ENCODE measurements around the gene CHD1.

CHD1 gene

DNA sequence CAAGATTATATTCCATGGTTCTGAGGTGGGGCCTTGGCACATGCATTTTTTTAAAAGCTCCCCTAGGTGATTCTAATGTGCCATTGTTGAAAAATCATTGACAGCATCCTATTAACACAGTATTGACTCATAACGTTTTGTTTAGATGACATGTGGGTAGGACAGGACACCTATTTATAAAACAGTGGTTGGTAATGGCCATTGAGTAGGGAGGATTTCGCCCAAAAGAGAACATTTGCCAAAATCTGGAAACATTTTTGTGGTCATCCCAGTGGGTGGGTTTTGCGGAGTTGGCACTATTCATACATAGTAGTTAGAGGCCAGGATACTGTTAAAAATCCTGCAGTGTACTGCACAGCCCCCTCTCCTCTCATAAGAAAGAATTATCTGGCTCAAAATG, 6.4 kb upstream of the CHD1 start:
- no peak for DNase-seq

- no peak for DNase-seq
These were observed 5.7 kb upstream of the CHD1 start for GRCh38 chr5:98934546-98934945.

- peak; percentile 65 for DNase-seq
These were observed 4.8 kb upstream of the CHD1 start for GRCh38 chr5:98933445-98934072.

DNA sequence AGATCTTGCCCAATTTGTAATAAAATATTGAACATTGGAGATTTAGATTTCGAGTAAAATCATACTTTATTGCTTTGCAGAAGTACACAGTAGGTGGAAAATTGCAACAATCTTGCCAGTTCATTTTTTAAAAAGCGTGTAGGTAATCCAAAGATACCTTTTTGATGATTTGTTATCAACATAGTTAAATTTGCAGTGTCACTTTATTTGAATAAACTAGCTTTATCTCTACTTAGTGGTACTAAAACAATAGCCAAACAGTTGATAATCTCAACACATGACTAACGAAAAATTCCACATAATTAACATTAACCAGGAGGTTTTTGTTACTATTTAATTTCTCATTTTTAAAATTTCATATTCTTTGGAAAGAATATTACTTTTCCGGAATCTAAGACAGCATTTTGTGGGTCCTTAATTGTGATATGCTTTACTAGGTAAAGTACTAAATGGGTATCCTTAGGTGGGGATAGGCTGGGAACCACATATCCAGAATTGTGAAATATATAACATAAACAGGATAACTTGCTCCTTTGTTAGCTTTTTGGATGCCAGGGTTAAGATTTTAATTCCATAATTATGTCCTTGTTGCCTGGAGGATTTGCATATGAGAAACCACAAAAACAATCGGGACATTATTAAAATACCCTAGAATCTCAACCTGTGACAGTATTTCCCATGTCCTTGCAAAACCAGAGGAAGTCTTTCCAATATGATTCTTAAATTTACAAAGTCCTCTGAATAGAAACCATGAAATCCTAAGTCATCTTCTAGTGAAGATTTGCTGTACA, 2.4 kb upstream of the CHD1 start:
- DNase-seq, result no peak

- no peak for DNase-seq
These were observed 997 bp upstream of the CHD1 start for GRCh38 chr5:98929710-98930298.

- DNase-seq, result peak; percentile 79
These were observed 576 bp downstream of the CHD1 start for GRCh38 chr5:98927989-98928872.

DNA sequence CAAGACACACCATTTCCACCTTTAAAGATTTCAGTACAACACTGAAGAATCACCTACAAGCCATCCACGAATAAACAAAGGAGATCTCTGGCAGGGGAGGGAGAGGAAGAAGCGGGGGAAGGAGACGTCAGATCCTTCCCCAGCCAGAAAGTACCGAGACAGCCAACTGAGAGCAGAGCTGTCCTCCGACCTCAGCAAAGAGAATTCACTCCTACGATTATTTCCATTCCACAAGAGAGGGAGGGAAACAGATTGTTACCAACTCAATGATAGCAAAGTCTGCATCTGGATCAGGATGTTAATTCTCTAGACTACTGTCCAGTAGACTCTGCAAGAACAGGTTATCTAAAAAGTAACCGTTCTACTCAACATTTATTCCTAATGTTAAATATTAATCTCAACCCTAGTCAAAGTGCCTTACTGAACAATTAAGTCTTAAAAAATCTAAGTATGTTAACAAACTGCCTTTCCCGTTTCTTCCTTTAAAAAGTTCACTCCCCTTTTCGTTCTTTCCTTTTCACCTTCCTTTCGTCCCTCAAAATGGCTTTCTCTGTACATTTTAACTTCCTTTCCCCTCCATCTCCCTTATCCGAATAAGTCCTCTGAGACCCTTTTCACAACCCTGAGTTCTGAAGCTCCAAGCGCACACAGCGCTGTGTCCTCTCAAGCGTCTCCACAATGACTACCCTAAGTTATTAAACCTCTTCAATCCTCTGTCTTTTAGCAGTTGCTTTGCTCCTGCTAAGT, 1.4 kb downstream of the CHD1 start:
- peak; percentile 60 for DNase-seq

- DNase-seq, result no peak
These were observed 4.8 kb downstream of the CHD1 start for GRCh38 chr5:98923966-98924365.

GRCh38 chr5:98921947-98922505, 6.8 kb downstream of the CHD1 start:
- DNase-seq, result no peak

DNA sequence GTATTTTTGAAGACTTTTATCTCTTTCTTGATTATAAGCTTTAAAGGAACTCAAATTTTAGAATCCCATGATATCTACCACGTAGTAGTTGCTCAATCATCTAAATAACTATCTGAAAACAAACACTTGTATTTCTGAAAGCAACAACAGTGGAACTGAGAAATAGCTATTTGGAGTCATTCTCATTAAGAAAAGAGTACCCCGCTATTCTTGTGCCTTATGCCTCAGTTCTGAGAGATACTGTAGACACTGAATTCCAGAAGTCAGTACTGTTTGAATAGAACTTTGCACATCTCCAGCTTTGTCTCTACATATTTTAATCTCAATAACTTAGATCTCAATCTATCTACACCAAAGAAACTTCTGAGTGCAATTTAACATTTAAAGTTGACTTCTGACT, 11.4 kb downstream of the CHD1 start:
- no peak for DNase-seq

- no peak for DNase-seq
These were observed 12.3 kb downstream of the CHD1 start for GRCh38 chr5:98916540-98916939.

DNA sequence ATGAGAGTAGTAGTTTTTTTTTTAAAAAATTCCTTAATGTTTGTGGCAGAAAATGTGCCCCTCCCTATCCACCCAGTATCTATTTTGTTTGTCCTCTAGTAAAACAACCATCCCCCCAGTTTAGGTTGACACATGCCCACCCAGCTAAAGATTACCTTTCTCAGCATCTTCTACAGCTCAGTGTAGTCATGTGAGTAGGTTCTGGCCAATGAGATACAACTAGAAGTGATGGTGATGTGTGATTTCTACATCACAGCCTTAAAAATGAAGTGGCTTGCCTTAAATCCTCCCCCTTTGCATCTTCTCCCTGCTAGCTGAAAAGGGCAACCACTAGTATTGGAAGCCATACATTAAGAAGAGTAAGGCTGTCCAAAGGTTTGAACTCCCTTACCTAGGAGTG, 14.9 kb downstream of the CHD1 start:
- no peak for DNase-seq

GRCh38 chr5:98911280-98912040, 17.3 kb downstream of the CHD1 start:
- no peak for DNase-seq

GRCh38 chr5:98909363-98909762, 19.4 kb downstream of the CHD1 start:
- no peak for DNase-seq

- DNase-seq, result no peak
These were observed 20.9 kb downstream of the CHD1 start for GRCh38 chr5:98907951-98908350.

- no peak for DNase-seq
These were observed 22.0 kb downstream of the CHD1 start for GRCh38 chr5:98906756-98907355.

DNA sequence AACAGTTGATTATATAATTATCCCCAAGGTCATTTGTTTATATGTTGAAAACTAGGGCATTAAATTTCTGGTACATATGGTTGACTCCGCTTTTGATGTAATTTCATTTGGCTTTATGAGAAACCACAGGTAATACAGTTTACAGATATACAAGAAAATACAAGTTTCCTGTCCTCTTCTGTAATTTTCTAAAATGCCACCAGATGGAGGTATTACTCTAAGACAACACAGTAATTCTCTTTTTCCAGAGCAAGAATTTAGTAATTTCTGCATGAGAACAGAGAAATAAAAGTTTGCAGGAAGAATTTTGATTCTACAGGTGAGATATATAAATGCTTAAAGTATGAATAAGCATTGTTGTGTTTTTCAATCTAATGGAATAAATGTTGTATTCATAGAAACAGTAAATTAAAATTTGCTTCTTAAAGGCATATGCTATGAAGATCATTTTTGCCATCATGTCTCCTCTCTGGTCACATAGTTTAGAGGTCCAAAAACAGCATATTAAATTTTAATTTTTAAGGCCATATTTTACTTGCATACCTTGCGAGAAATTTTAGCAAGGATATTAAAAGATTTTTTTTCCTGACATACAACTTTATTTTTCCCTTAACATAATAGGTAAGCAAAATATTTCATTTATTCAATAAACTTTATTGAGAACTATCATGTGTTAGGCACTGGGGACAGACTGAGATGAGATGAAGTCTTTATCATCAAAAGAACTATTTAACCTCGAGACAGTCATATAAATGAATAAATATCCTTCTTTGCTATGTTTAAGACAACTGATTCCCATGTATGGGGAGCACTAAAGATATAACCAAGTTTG, 22.7 kb downstream of the CHD1 start:
- no peak for DNase-seq

GRCh38 chr5:98904780-98905179, 24.0 kb downstream of the CHD1 start:
- DNase-seq, result no peak

GRCh38 chr5:98902733-98903132, 26.1 kb downstream of the CHD1 start:
- no peak for DNase-seq

DNA sequence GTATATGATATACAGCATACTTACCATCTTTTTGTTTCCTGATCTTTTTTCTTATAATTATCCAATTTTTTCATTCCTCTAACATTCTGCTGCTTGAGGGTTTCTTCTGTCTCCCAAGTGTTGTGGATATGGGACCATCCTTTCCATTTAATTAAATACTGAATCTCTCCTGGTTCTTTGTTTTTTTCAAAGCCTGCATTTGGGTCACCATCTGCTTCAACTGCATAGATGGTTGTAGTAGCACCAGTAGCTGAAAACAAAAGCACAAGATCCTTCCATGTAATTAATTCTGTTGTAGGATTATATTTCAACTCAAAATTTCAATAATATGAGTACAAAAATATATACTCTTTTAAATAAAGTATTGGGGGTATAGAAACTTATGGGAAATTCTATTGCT, 29.4 kb downstream of the CHD1 start:
- DNase-seq, result no peak
